ENCODE measurements around the gene TPCN1. TPM values are rescaled to one million over a fixed set of nuclear protein-coding genes. Genes with fewer than 3 reads are reported as not detected.

The TPCN1 gene
- total and polyA plus RNA-seq, 4 donors = 20.8 to 61.7 (median 30.7) TPM

DNA sequence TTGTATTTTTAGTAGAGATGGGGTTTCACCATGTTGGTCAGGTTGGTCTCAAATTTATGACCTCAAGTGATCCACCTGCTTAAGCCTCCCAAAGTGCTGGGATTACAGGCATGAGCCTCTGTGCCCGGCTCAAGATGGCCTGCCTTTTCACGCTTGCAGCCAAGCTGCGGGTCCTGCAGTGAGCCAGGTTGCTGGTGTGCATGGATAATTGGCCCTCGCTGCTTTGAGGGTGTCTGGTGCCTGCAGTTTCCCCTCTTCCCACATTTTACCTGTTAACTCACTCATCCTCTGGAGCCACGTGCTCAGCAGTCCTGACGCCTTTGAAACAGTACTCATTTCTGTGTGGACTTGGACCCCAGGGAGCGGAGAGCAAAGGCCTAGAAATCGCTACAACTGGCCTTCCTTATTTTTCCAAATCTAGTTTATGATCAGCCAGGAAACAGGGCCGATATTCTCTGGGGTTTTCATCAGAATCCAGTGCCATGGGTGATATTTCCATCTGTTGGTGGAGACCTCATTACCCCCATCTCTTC is 42.2 kb downstream of the TPCN1 start:
- H3K9ac ChIP-seq (ENCODE audit: insufficient read depth in 1 of 2, low read length in 2 of 2) = no peak overlapping the region
- H3K9me3 ChIP-seq (ENCODE audit: control insufficient read depth in 4 of 4, insufficient read depth in 3 of 4, low read length in 3 of 4) = no peaks in the 10 kb centered on the region
- ATAC-seq (ENCODE audit: insufficient read depth, low FRiP score) = no peak
- no peak overlapping the region for H3K4me3 ChIP-seq
- TF ChIP-seq, protein P1, sequence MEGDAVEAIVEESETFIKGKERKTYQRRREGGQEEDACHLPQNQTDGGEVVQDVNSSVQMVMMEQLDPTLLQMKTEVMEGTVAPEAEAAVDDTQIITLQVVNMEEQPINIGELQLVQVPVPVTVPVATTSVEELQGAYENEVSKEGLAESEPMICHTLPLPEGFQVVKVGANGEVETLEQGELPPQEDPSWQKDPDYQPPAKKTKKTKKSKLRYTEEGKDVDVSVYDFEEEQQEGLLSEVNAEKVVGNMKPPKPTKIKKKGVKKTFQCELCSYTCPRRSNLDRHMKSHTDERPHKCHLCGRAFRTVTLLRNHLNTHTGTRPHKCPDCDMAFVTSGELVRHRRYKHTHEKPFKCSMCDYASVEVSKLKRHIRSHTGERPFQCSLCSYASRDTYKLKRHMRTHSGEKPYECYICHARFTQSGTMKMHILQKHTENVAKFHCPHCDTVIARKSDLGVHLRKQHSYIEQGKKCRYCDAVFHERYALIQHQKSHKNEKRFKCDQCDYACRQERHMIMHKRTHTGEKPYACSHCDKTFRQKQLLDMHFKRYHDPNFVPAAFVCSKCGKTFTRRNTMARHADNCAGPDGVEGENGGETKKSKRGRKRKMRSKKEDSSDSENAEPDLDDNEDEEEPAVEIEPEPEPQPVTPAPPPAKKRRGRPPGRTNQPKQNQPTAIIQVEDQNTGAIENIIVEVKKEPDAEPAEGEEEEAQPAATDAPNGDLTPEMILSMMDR (IDR thresholded peaks at IDR 0.05; ENCODE audit: control extremely low read depth, extremely low read depth) = no peak
- no peak for DNase-seq
- peaks cover 0 to 32% (median 16%) of the 10 kb centered on the region in 5 donors for H3K4me1 ChIP-seq (ENCODE audit: control insufficient read depth in 5 of 5, insufficient read depth in 5 of 5, low read length in 5 of 5)
- H3K27ac ChIP-seq (ENCODE audit: low read depth in 1 of 2, low read length in 1 of 2) = peak overlapping the region in 1 of 2 donors; percentile 64
- 97% methylated on average over 9 of the region's 9 CpGs for WGBS, 2 donors
- H3K27me3 ChIP-seq (ENCODE audit: control insufficient read depth in 3 of 3, insufficient read depth in 3 of 3, low read length in 2 of 3) = no peaks in the 10 kb centered on the region
- H3K36me3 ChIP-seq (ENCODE audit: control insufficient read depth in 4 of 4, insufficient read depth in 4 of 4, low read length in 4 of 4) = peaks cover 0 to 24% (median 10%) of the 10 kb centered on the region in 4 donors

DNA sequence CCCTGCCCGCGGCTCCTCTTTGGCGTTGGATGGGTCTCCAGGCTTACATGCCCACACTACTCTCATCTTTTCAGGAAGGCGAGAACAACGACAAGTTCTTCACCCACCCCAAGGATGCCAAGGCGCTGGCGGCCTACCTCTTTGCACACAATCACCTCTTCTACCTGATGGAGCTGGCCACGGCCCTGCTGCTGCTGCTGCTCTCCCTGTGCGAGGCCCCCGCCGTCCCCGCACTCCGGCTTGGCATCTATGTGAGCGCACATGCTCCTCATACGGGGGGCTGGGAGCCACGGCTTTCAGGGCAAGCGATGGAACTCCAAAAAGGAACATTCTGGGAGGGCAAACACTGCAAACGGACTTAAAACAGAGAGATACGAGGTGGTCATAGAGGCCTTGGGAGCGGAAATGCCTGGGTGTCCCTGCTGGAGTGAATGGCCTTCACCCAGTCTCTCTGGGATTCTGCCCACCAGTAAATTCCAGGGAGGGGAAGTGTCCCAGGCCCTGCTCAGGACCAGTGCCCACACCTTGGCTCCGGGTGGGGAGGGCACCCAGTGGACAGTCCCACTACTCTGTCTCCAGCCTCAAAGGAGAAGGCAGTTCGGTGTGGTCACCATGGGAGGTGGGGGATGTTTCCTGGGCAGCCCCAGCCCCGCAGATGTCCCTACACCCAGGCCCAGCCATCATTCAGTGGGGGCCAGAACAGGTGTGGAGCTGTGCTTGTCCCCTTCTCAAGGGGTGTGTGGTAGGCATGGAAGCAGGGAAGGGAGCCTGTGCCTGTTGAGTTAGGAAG is 45.0 kb downstream of the TPCN1 start:
- 96 to 98% methylated on average over 23 of the region's 23 CpGs for WGBS, 2 donors
- DNase-seq (no peak), ATAC-seq (ENCODE audit: insufficient read depth, low FRiP score) (no peak)
- Histone ChIP-seq H3K9ac (ENCODE audit: insufficient read depth in 1 of 2, low read length in 2 of 2) (no peak overlapping the region), H3K27ac (ENCODE audit: low read depth in 1 of 2, low read length in 1 of 2) (no peak overlapping the region), H3K27me3 (ENCODE audit: control insufficient read depth in 3 of 3, insufficient read depth in 3 of 3, low read length in 2 of 3) (no peaks in the 10 kb centered on the region), H3K9me3 (ENCODE audit: control insufficient read depth in 4 of 4, insufficient read depth in 3 of 4, low read length in 3 of 4) (no peaks in the 10 kb centered on the region), H3K36me3 (ENCODE audit: control insufficient read depth in 4 of 4, insufficient read depth in 4 of 4, low read length in 4 of 4) (peaks cover 0 to 36% (median 17%) of the 10 kb centered on the region in 4 donors), H3K4me3 (no peak overlapping the region), H3K4me1 (ENCODE audit: control insufficient read depth in 5 of 5, insufficient read depth in 5 of 5, low read length in 5 of 5) (peaks cover 0 to 11% (median 2%) of the 10 kb centered on the region in 5 donors)
- TF ChIP-seq, protein P1 (IDR thresholded peaks at IDR 0.05; ENCODE audit: control extremely low read depth, extremely low read depth) = no peak

GRCh38 chr12:113267621-113268020 is 46.4 kb downstream of the TPCN1 start:
- Histone ChIP-seq H3K27me3 (ENCODE audit: control insufficient read depth in 3 of 3, insufficient read depth in 3 of 3, low read length in 2 of 3) (no peaks in the 10 kb centered on the region), H3K36me3 (ENCODE audit: control insufficient read depth in 4 of 4, insufficient read depth in 4 of 4, low read length in 4 of 4) (peaks cover 0 to 38% (median 15%) of the 10 kb centered on the region in 4 donors), H3K4me3 (no peak overlapping the region), H3K9ac (ENCODE audit: insufficient read depth in 1 of 2, low read length in 2 of 2) (no peak overlapping the region), H3K27ac (ENCODE audit: low read depth in 1 of 2, low read length in 1 of 2) (no peak overlapping the region), H3K4me1 (ENCODE audit: control insufficient read depth in 5 of 5, insufficient read depth in 5 of 5, low read length in 5 of 5) (peaks cover 0 to 14% (median 3%) of the 10 kb centered on the region in 5 donors), H3K9me3 (ENCODE audit: control insufficient read depth in 4 of 4, insufficient read depth in 3 of 4, low read length in 3 of 4) (no peaks in the 10 kb centered on the region)
- ATAC-seq (ENCODE audit: insufficient read depth, low FRiP score) = no peak
- DNase-seq = no peak
- TF ChIP-seq, protein P1 (IDR thresholded peaks at IDR 0.05; ENCODE audit: control extremely low read depth, extremely low read depth) = no peak
- 98% methylated on average over 7 of the region's 7 CpGs for WGBS, 2 donors
